K562 (cell line): ENCODE data around the gene CCSER1. TPM values are rescaled to one million over a fixed set of nuclear protein-coding genes. Genes with fewer than 3 reads are reported as not detected.

Experiments
- ATAC-seq: fragments of 200-7000 bp; cut with Tn5 transposase; 3 replicates; pipeline ENCODE4 v1.9.1; 2020; ENCODE audit warnings: moderate library complexity
- BruUV-seq: library from RNA; stranded (reverse); fragments of 400-500 nt; replicated peaks from 2 replicates; lab custom pipeline; 2021; lab: Mats Ljungman, UMichigan
- CTCF ChIA-PET: fragments of 300-600 bp; formaldehyde crosslinking; extraction: SDS; loops from one replicate; lab custom pipeline; 2021; ENCODE audit warnings: low intra/inter-chr PET ratio; lab: Yijun Ruan, JAX
- POLR2A ChIA-PET: fragments of 300-600, 350-650 bp; sonication (Branson Sonifier 250); formaldehyde crosslinking; extraction: SDS; loops from one replicate; lab custom pipeline; 2021; ENCODE audit warnings: antibody characterized with exemption, inconsistent platforms; lab: Yijun Ruan, JAX
- DNase-seq, 4 experiments: peaks; one replicate each; pipeline versions ENCODE4 v3.0.0 to v3.0.0-alpha.2; 2011 to 2018; ENCODE audit warnings: low spot score in 3 of 4, mixed read lengths in 3 of 4; ENCODE audit errors: extremely low read depth in 1 of 4
- FAIRE-seq: peaks from 2 replicates; lab custom pipeline; 2011; peaks lifted over from hg19 to GRCh38; lab: Jason Lieb, UNC
- H2AFZ ChIP-seq: 2 replicates; pipeline ENCODE4 v1.6.0; 2011; ENCODE audit warnings: low read depth, low read length, control low read depth, inconsistent platforms
- H3K27ac ChIP-seq: fragments of 200-600 bp; 3 replicates; pipeline ENCODE4 v1.8.0; 2011; ENCODE audit warnings: low read depth, mild to moderate bottlenecking, control low read depth, inconsistent platforms, low read length, moderate library complexity, mixed read lengths; ENCODE audit errors: extremely low read depth
- H3K27me3 ChIP-seq, 2 experiments: fragments of 300-600 bp in 1 of 2; 2 replicates in 1 of 2; 3 replicates in 1 of 2; pipeline versions ENCODE4 v1.6.0 to v1.8.0; 2011; ENCODE audit warnings: inconsistent platforms in 2 of 2, low read length in 2 of 2, mild to moderate bottlenecking in 1 of 2, mixed read lengths in 1 of 2, moderate library complexity in 1 of 2; ENCODE audit not compliant: control insufficient read depth in 2 of 2, insufficient read depth in 2 of 2
- H3K36me3 ChIP-seq: fragments of 300-600 bp; 3 replicates; pipeline ENCODE4 v1.8.0; 2011; ENCODE audit warnings: mild to moderate bottlenecking, low read length, inconsistent platforms; ENCODE audit not compliant: control insufficient read depth, insufficient read depth
- H3K4me1 ChIP-seq, 2 experiments: fragments of 200-600 bp in 1 of 2; replicated peaks in 1 of 2; 2 replicates in 1 of 2; 3 replicates in 1 of 2; pipeline versions ENCODE4 v1.5.1 to v1.8.0; 2011; ENCODE audit warnings: inconsistent platforms in 2 of 2, low read length in 2 of 2, mild to moderate bottlenecking in 1 of 2, mixed read lengths in 1 of 2, moderate library complexity in 1 of 2; ENCODE audit not compliant: control insufficient read depth in 2 of 2, insufficient read depth in 2 of 2
- H3K4me2 ChIP-seq: 2 replicates; pipeline ENCODE4 v1.6.1; 2011; ENCODE audit warnings: low read length, control low read depth, inconsistent platforms, mixed read lengths; ENCODE audit not compliant: insufficient read depth
- H3K4me3 ChIP-seq: fragments of 200-600 bp; sonication (generic), shearing (Covaris generic); 2 replicates; pipeline ENCODE4 v1.5.1; 2016; ENCODE audit warnings: control low read depth, inconsistent platforms
- H3K79me2 ChIP-seq: fragments of 200-600 bp; 3 replicates; pipeline ENCODE4 v1.8.0; 2011; ENCODE audit warnings: low read length, inconsistent platforms; ENCODE audit not compliant: control insufficient read depth, insufficient read depth
- H3K9ac ChIP-seq, 2 experiments: 2 replicates each; pipeline versions ENCODE4 v1.6.0 to v1.6.1; 2011; ENCODE audit warnings: low read depth in 2 of 2, low read length in 2 of 2, control low read depth in 1 of 2, inconsistent platforms in 1 of 2, mild to moderate bottlenecking in 1 of 2, mixed read lengths in 1 of 2; ENCODE audit not compliant: insufficient read depth in 1 of 2
- H3K9me1 ChIP-seq: one replicate; pipeline ENCODE4 v1.6.0; 2011; ENCODE audit warnings: inconsistent platforms, mild to moderate bottlenecking, low read length, moderate library complexity; ENCODE audit not compliant: control insufficient read depth, insufficient read depth
- H3K9me3 ChIP-seq: replicated peaks from 2 replicates; pipeline ENCODE4 v1.5.1; 2011; ENCODE audit warnings: low read depth, low read length, inconsistent platforms; ENCODE audit not compliant: control insufficient read depth, insufficient read depth
- H4K20me1 ChIP-seq: replicated peaks from 2 replicates; pipeline ENCODE4 v1.6.1; 2011; ENCODE audit warnings: low read length, inconsistent platforms, mixed read lengths; ENCODE audit not compliant: control insufficient read depth, insufficient read depth
- ELF2 ChIP-seq: fragments of 250-450 bp; sonication (Bioruptor Pico); IDR thresholded peaks from 2 replicates; pipeline ENCODE4 v1.5.0; 2021; ENCODE audit warnings: mild to moderate bottlenecking
- GATAD2A ChIP-seq: fragments of 450-650 bp; IDR thresholded peaks from 2 replicates; pipeline ENCODE4 v1.6.1; 2017
- SP2 ChIP-seq: IDR thresholded peaks from 2 replicates; pipeline ENCODE4 v1.6.1; 2011; ENCODE audit warnings: mild to moderate bottlenecking, low read depth, low read length, moderate library complexity; ENCODE audit not compliant: poor library complexity, severe bottlenecking; ENCODE audit errors: extremely low read depth
- WGBS: fragments of 100-300 bp; shearing (Covaris generic); methylation state at CpG from one replicate; pipeline ENCODE4 v1.1.6; 2016; ENCODE audit warnings: low coverage, mixed read lengths; ENCODE audit not compliant: insufficient coverage; ENCODE audit errors: missing lambda C conversion rate; 5-methylcytosine and 5-hydroxymethylcytosine counted together
- in situ Hi-C: fragments of 300-500 bp; cut with MboI; formaldehyde crosslinking; loops from 4 replicates; pipeline ENCODE4 v1.15.0; 2018; ENCODE audit warnings: inconsistent platforms, mixed read lengths
- intact Hi-C: fragments of 100-400 bp; cut with micrococcal nuclease; formaldehyde crosslinking; loops from 2 replicates; pipeline ENCODE4 v1.14.2; 2022
- polyA plus RNA-seq, 8 experiments: library from polyadenylated mRNA; depleted of rRNA in 4 of 8; stranded (reverse) in 5 of 8; unstranded in 3 of 8; fragments of >200 nt; fragmentation: Nextera tagmentation in 2 of 8; fragmentation: Illumina TruSeq in 1 of 8; extraction: Ambion mirVana in 2 of 8; extraction: Trizol in 1 of 8; gene quantifications; 2 replicates each; pipeline versions ENCODE4 v1.2.1 to v1.2.3, GENCODE V29; 2011 to 2014; ENCODE audit warnings: inconsistent platforms in 1 of 8, missing spikeins in 1 of 8
- total RNA-seq, 7 experiments: library from RNA; depleted of rRNA in 6 of 7; stranded (reverse); fragments of >200 nt in 6 of 7; fragmentation: Illumina TruSeq in 2 of 7; extraction: Trizol in 2 of 7; gene quantifications; 2 replicates each; pipeline versions ENCODE4 v1.2.1 to v1.2.3, GENCODE V29; 2011 to 2021; ENCODE audit warnings: low replicate concordance in 1 of 7
- TF ChIP-seq, protein P1 (sequence below): fragments of 450-650 bp; IDR thresholded peaks from 2 replicates; pipeline ENCODE4 v1.6.1; 2017; ENCODE audit warnings: antibody characterized with exemption

CCSER1 gene
- total and polyA plus RNA-seq, 9 of the 15 experiments (the other 6 are each of a cell fraction or from before 2014, with no cell fraction given): not detected

- TF ChIP-seq SP2: no peak
Measured at GRCh38 chr4:90215286-90215685, 88.1 kb downstream of the CCSER1 start (continued).

GRCh38 chr4:90219822-90220221 lies 92.6 kb downstream of the CCSER1 start:
- Histone ChIP-seq H3K9ac (no peak overlapping the region), H3K36me3 (no peaks in the 10 kb centered on the region), H3K9me3 (no peaks in the 10 kb centered on the region), H3K27me3 (no peaks in the 10 kb centered on the region), H3K79me2 (no peaks in the 10 kb centered on the region), H3K4me2 (no peak overlapping the region), H4K20me1 (no peaks in the 10 kb centered on the region), H3K4me1 (no peaks in the 10 kb centered on the region), H3K4me3 (no peak overlapping the region), H3K27ac (no peak overlapping the region), H2AFZ (no peak overlapping the region), H3K9me1 (no peaks in the 10 kb centered on the region)
- intact Hi-C loops: no loop called here
- FAIRE-seq (no peak), DNase-seq (no peak), ATAC-seq (no peak)
- no TSS peak for BruUV-seq
- in situ Hi-C loops: no loop called here
- POLR2A ChIA-PET: no interaction called here
- CTCF ChIA-PET: no interaction called here
- 2% methylated on average over 3 of the region's 3 CpGs for WGBS
- TF ChIP-seq, protein P1, sequence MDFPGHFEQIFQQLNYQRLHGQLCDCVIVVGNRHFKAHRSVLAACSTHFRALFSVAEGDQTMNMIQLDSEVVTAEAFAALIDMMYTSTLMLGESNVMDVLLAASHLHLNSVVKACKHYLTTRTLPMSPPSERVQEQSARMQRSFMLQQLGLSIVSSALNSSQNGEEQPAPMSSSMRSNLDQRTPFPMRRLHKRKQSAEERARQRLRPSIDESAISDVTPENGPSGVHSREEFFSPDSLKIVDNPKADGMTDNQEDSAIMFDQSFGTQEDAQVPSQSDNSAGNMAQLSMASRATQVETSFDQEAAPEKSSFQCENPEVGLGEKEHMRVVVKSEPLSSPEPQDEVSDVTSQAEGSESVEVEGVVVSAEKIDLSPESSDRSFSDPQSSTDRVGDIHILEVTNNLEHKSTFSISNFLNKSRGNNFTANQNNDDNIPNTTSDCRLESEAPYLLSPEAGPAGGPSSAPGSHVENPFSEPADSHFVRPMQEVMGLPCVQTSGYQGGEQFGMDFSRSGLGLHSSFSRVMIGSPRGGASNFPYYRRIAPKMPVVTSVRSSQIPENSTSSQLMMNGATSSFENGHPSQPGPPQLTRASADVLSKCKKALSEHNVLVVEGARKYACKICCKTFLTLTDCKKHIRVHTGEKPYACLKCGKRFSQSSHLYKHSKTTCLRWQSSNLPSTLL: no peak
- TF ChIP-seq GATAD2A: no peak
- TF ChIP-seq ELF2 (CRISPR knock-in tag): no peak
